HEK293 (cell line): ENCODE measurements around the gene BPIFB2.

Experiments
- CTCF ChIA-PET: fragments of 350-600 bp; formaldehyde crosslinking; extraction: SDS; loops from one replicate; lab custom pipeline; 2021; ENCODE audit warnings: antibody characterized with exemption; lab: Yijun Ruan, JAX
- POLR2A ChIA-PET: fragments of 300-600 bp; formaldehyde crosslinking; extraction: SDS; loops from one replicate; lab custom pipeline; 2020; ENCODE audit warnings: antibody characterized with exemption, inconsistent platforms; lab: Yijun Ruan, JAX
- H3K27ac ChIP-seq: fragments of 200-500 bp; sonication (Bioruptor generic); 2 replicates; pipeline ENCODE4 v1.5.1; 2014; ENCODE audit warnings: low read depth, low read length, control low read depth, inconsistent platforms; ENCODE audit errors: extremely low read depth
- H3K36me3 ChIP-seq, 2 experiments: fragments of 200-500 bp in 1 of 2; sonication (Bioruptor generic) in 1 of 2; 1 replicate in 1 of 2; 2 replicates in 1 of 2; pipeline ENCODE4 v1.5.1; 2014 to 2017; ENCODE audit warnings: inconsistent platforms in 2 of 2, low read length in 2 of 2; ENCODE audit not compliant: control insufficient read depth in 2 of 2, insufficient read depth in 1 of 2
- H3K4me1 ChIP-seq: fragments of 200-500 bp; sonication (Bioruptor generic); 2 replicates; pipeline ENCODE4 v1.5.1; 2014; ENCODE audit warnings: mild to moderate bottlenecking, low read length, inconsistent platforms; ENCODE audit not compliant: control insufficient read depth, insufficient read depth
- H3K4me3 ChIP-seq: 2 replicates; pipeline ENCODE4 v1.5.1; 2011; ENCODE audit warnings: low read depth, mild to moderate bottlenecking, control low read depth, low read length, moderate library complexity
- H3K9me3 ChIP-seq: fragments of 200-500 bp; sonication (Bioruptor generic); 2 replicates; pipeline ENCODE4 v1.5.1; 2014; ENCODE audit warnings: low read depth, low read length, inconsistent platforms; ENCODE audit not compliant: control insufficient read depth, insufficient read depth
- BCL11B ChIP-seq: fragments of 450-650 bp; formaldehyde crosslinking; IDR thresholded peaks from 2 replicates; pipeline ENCODE4 v1.5.1; 2016; ENCODE audit warnings: low read depth, missing biosample characterization, missing genetic modification characterization
- MYNN ChIP-seq: fragments of 450-650 bp; formaldehyde crosslinking; IDR thresholded peaks from 2 replicates; pipeline ENCODE4 v1.5.1; 2016; ENCODE audit warnings: missing biosample characterization, missing genetic modification characterization, borderline replicate concordance
- SP7 ChIP-seq: fragments of 450-650 bp; formaldehyde crosslinking; IDR thresholded peaks from 2 replicates; pipeline ENCODE4 v1.5.1; 2016; ENCODE audit warnings: missing biosample characterization, missing genetic modification characterization
- TRIM28 ChIP-seq: IDR thresholded peaks from 2 replicates; pipeline ENCODE4 v1.6.1; 2011; ENCODE audit warnings: low read length, control low read depth, borderline replicate concordance
- ZBTB11 ChIP-seq: fragments of 450-650 bp; formaldehyde crosslinking; conservative IDR thresholded peaks from 2 replicates; pipeline ENCODE4 v1.5.1; 2016; ENCODE audit warnings: low read depth, missing biosample characterization, missing genetic modification characterization
- ZEB2 ChIP-seq: fragments of 450-650 bp; formaldehyde crosslinking; IDR thresholded peaks from 2 replicates; pipeline ENCODE4 v1.5.1; 2016; ENCODE audit warnings: missing biosample characterization, missing genetic modification characterization
- ZFP41 ChIP-seq: fragments of 450-650 bp; formaldehyde crosslinking; IDR thresholded peaks from 2 replicates; pipeline ENCODE4 v1.5.1; 2016; ENCODE audit warnings: missing biosample characterization, missing genetic modification characterization, borderline replicate concordance
- ZNF132 ChIP-seq: fragments of 450-650 bp; formaldehyde crosslinking; IDR thresholded peaks from 2 replicates; pipeline ENCODE4 v1.5.1; 2017; ENCODE audit warnings: missing biosample characterization, missing genetic modification characterization, borderline replicate concordance
- ZNF138 ChIP-seq: fragments of 450-650 bp; formaldehyde crosslinking; IDR thresholded peaks from 2 replicates; pipeline ENCODE4 v1.5.1; 2016; ENCODE audit warnings: missing biosample characterization, missing genetic modification characterization, borderline replicate concordance
- ZNF248 ChIP-seq: fragments of 450-650 bp; formaldehyde crosslinking; IDR thresholded peaks from 2 replicates; pipeline ENCODE4 v1.5.1; 2017; ENCODE audit warnings: missing biosample characterization, missing genetic modification characterization
- ZNF274 ChIP-seq, 2 experiments: fragments of 200-500 bp in 1 of 2; fragments of 450-650 bp in 1 of 2; sonication (Bioruptor generic) in 1 of 2; formaldehyde crosslinking in 1 of 2; IDR thresholded peaks; 2 replicates each; pipeline versions ENCODE4 v1.5.1 to v1.6.1; 2014 to 2016; ENCODE audit warnings: borderline replicate concordance in 1 of 2, inconsistent platforms in 1 of 2, low read length in 1 of 2, missing biosample characterization in 1 of 2, missing genetic modification characterization in 1 of 2
- ZNF366 ChIP-seq: fragments of 450-650 bp; formaldehyde crosslinking; conservative IDR thresholded peaks from 2 replicates; pipeline ENCODE4 v1.5.1; 2016; ENCODE audit warnings: missing biosample characterization, missing genetic modification characterization
- ZNF704 ChIP-seq: fragments of 450-650 bp; formaldehyde crosslinking; IDR thresholded peaks from 2 replicates; pipeline ENCODE4 v1.5.1; 2016; ENCODE audit warnings: missing biosample characterization, missing genetic modification characterization
- ZNF837 ChIP-seq: fragments of 450-650 bp; formaldehyde crosslinking; IDR thresholded peaks from 2 replicates; pipeline ENCODE4 v1.5.1; 2016; ENCODE audit warnings: missing biosample characterization, missing genetic modification characterization
- ZNF843 ChIP-seq: fragments of 450-650 bp; formaldehyde crosslinking; IDR thresholded peaks from 2 replicates; pipeline ENCODE4 v1.5.1; 2016; ENCODE audit warnings: missing biosample characterization, missing genetic modification characterization
- ZSCAN4 ChIP-seq: fragments of 450-650 bp; formaldehyde crosslinking; IDR thresholded peaks from 2 replicates; pipeline ENCODE4 v1.5.1; 2017; ENCODE audit warnings: missing biosample characterization, missing genetic modification characterization

BPIFB2 gene

GRCh38 chr20:33008336-33009213 lies 1.1 kb downstream of the BPIFB2 start:
- H3K9me3 ChIP-seq = no peaks in the 10 kb centered on the region
- ChIA-PET CTCF (no interaction called here), POLR2A (no interaction called here)
- no peak overlapping the region for H3K27ac ChIP-seq
- no peaks in the 10 kb centered on the region for H3K36me3 ChIP-seq
- no peak overlapping the region for H3K4me3 ChIP-seq
- no peaks in the 10 kb centered on the region for H3K4me1 ChIP-seq
- no peak for TF ChIP-seq ZFP41
- TF ChIP-seq ZNF274 (IDR thresholded peaks at IDR 0.05; ENCODE audit: low read length) = no peak
- no peak for TF ChIP-seq ZNF274 (tag by site-specific recombination; IDR thresholded peaks at IDR 0.05; ENCODE audit: borderline replicate concordance)
- no peak for TF ChIP-seq ZBTB11 (tag by site-specific recombination)
- no peak for TF ChIP-seq ZNF366

- POLR2A ChIA-PET = no interaction called here
- CTCF ChIA-PET = no interaction called here
- H3K36me3 ChIP-seq = no peaks in the 10 kb centered on the region
- H3K9me3 ChIP-seq = no peaks in the 10 kb centered on the region
- no peak overlapping the region for H3K4me3 ChIP-seq
- no peak for TF ChIP-seq ZSCAN4 (tag by site-specific recombination)
- no peak for TF ChIP-seq ZEB2 (tag by site-specific recombination)
- TF ChIP-seq ZNF837 (tag by site-specific recombination) = no peak
- TF ChIP-seq ZNF843 (tag by site-specific recombination) = no peak
- TF ChIP-seq ZNF248 (tag by site-specific recombination) = no peak
- TF ChIP-seq TRIM28 = no peak
- no peak for TF ChIP-seq MYNN (tag by site-specific recombination)
- TF ChIP-seq ZNF138 (tag by site-specific recombination) = no peak
- TF ChIP-seq ZNF704 = no peak
- no peak for TF ChIP-seq BCL11B (tag by site-specific recombination)
- no peak for TF ChIP-seq ZNF132 (tag by site-specific recombination)
- TF ChIP-seq SP7 (tag by site-specific recombination) = no peak
- no peaks in the 10 kb centered on the region for H3K4me1 ChIP-seq
- H3K27ac ChIP-seq = no peak overlapping the region
Observed at GRCh38 chr20:33009214-33010132, 2.0 kb downstream of the BPIFB2 start.
